Right lobe of liver (tissue), 6 donors: ENCODE data around the gene PCDHGB7. TPM values are rescaled to one million over a fixed set of nuclear protein-coding genes. Genes with fewer than 3 reads are reported as not detected.
"Not testable (repeated sequence)": the region's sequence is repeated elsewhere in the genome, so short reads cannot be mapped to it uniquely, and the experiment has no call there.

Experiments
- ATAC-seq, 4 donors: fragments of 200-7000 bp; cut with Tn5 transposase; one replicate each; pipeline ENCODE4 v1.9.1; 2020; ENCODE audit warnings: mild to moderate bottlenecking in 4 of 4, moderate library complexity in 4 of 4
- DNase-seq, 3 donors: peaks; one replicate each; pipeline ENCODE4 v3.0.0-alpha.2; 2020
- H3K27ac ChIP-seq, 3 donors: fragments of 200-600 bp; one replicate each; pipeline ENCODE4 v1.8.0; 2022
- H3K27me3 ChIP-seq, 2 donors: fragments of 200-600 bp; one replicate each; pipeline ENCODE4 v1.8.0; 2022
- H3K36me3 ChIP-seq, 4 donors: fragments of 200-600 bp; sonication (generic) in 1 of 4; one replicate each; pipeline versions ENCODE4 v1.5.1 to v1.8.0; 2017 to 2022; ENCODE audit warnings: control low read depth in 1 of 4
- H3K4me1 ChIP-seq, 4 donors: fragments of 200-600 bp; sonication (generic) in 1 of 4; one replicate each; pipeline versions ENCODE4 v1.5.1 to v1.8.0; 2017 to 2022; ENCODE audit warnings: control low read depth in 1 of 4
- H3K4me3 ChIP-seq, 3 donors: fragments of 200-600 bp; one replicate each; pipeline ENCODE4 v1.8.0; 2022
- H3K9me3 ChIP-seq, 4 donors: fragments of 200-600 bp; sonication (generic) in 1 of 4; one replicate each; pipeline versions ENCODE4 v1.5.1 to v1.8.0; 2017 to 2022; ENCODE audit warnings: control low read depth in 1 of 4
- CTCF ChIP-seq, 4 donors: fragments of 200-600 bp in 3 of 4; fragments of 450-650 bp in 1 of 4; IDR thresholded peaks; one replicate each; pipeline versions ENCODE4 v1.5.1 to v1.8.0; 2016 to 2022; ENCODE audit warnings: antibody characterized with exemption in 4 of 4, mild to moderate bottlenecking in 2 of 4
- POLR2A ChIP-seq: fragments of 450-650 bp; IDR thresholded peaks from one replicate; pipeline ENCODE4 v1.6.1; 2017; ENCODE audit warnings: antibody characterized with exemption, mild to moderate bottlenecking
- WGBS: methylation state at CpG from one replicate; pipeline ENCODE4 v1.1.6; 2018; ENCODE audit warnings: low coverage, low lambda C conversion rate; ENCODE audit not compliant: insufficient coverage; ENCODE audit errors: missing lambda C conversion rate; 5-methylcytosine and 5-hydroxymethylcytosine counted together
- intact Hi-C, 2 donors: fragments of 100-400 bp; cut with DNase I; formaldehyde crosslinking; loops; one replicate each; pipeline versions ENCODE4 v1.11.2 to v1.14.1; 2022
- total RNA-seq, 6 experiments: library from RNA; depleted of rRNA in 2 of 6; stranded (reverse); fragments of >200 nt in 2 of 6; fragmentation: NEBNext Ultra II Directional in 3 of 6; extraction: Animal tissue kit (Norgen Biotek cat#: 25700) in 3 of 6; gene quantifications; one replicate each; pipeline versions ENCODE4 v1.1.0 to v1.2.4, GENCODE V29; 2016 to 2023
- donor health status: DM: no; HTN: yes; CAD: no.
- donor health status: DM: no; HTN: no; CAD: no.
- donor health status: DM: no; HTN: no; CAD: no.
- donor health status: DM: no; HTN: yes; CAD: no.
- donor health status: DM: no; HTN: yes; CAD: no.

Gene PCDHGB7
- total RNA-seq, 6 experiments from 2014 or later = 1.2 to 3.7 (median 2.7) TPM

- no peaks in the 10 kb centered on the region for H3K4me1 ChIP-seq
- TF ChIP-seq POLR2A (no peak), CTCF (IDR thresholded peaks at IDR 0.05) (peak; percentile 46 to 62 (median 52))
- WGBS = 9% methylated on average over 26 of the region's 31 CpGs
- DNase-seq = peak in 2 of 3 donors; percentile 62 to 70
- no peaks in the 10 kb centered on the region for H3K27me3 ChIP-seq
- intact Hi-C loops = loop anchor here in 1 of 2 donors (10.0 kb wide), 1 partner anchor 168 kb away; the partner anchor contains the start of gene PCDHB15
- H3K36me3 ChIP-seq = no peaks in the 10 kb centered on the region
- H3K4me3 ChIP-seq = peak within 1 kb of the TSS; percentile 26 to 56 (median 45)
- peak within 1 kb of the TSS in 2 of 3 donors; percentile 4 to 30 for H3K27ac ChIP-seq
- peaks cover 0 to 16% (median 5%) of the 10 kb centered on the region in 4 donors for H3K9me3 ChIP-seq
- ATAC-seq = peak; percentile 79 to 86 (median 85)
Observed at GRCh38 chr5:141412854-141413539, 4.5 kb upstream of the PCDHGB7 start, which contains the start of gene PCDHGA10. Gene PCDHGA10, plus strand, starts transcription at chr5:141412987. Its CDS starts 189 bp downstream, at chr5:141413176.

- intact Hi-C loops = loop anchor here in 1 of 2 donors (10.0 kb wide), 1 partner anchor 169 kb away; the partner anchor contains the start of gene PCDHB15
- TF ChIP-seq CTCF (IDR thresholded peaks at IDR 0.05) (no peak), POLR2A (peak; percentile 10)
- H3K4me1 ChIP-seq = no peaks in the 10 kb centered on the region
- H3K36me3 ChIP-seq = no peaks in the 10 kb centered on the region
- WGBS = 17% methylated on average over 20 of the region's 25 CpGs
- peak overlapping the region in 1 of 3 donors; percentile 30 for H3K27ac ChIP-seq
- H3K27me3 ChIP-seq = no peaks in the 10 kb centered on the region
- peak in 2 of 3 donors; percentile 41 to 49 for DNase-seq
- H3K4me3 ChIP-seq = peak overlapping the region; percentile 26 to 56 (median 45)
- H3K9me3 ChIP-seq = peaks cover 0 to 22% (median 6%) of the 10 kb centered on the region in 4 donors
- peak; percentile 39 to 72 (median 52) for ATAC-seq
Observed at GRCh38 chr5:141413540-141414069, 3.9 kb upstream of the PCDHGB7 start.

- H3K36me3 ChIP-seq, DNase-seq, H3K4me3 ChIP-seq, H3K4me1 ChIP-seq, H3K27me3 ChIP-seq, ATAC-seq, H3K27ac ChIP-seq: not testable (repeated sequence)
- 38% methylated on average over 3 of the region's 46 CpGs for WGBS
- intact Hi-C loops = loop anchor here in 1 of 2 donors (10.0 kb wide), 1 partner anchor 170 kb away; the partner anchor contains the start of gene PCDHB15
- H3K9me3 ChIP-seq = peaks cover 0 to 23% (median 11%) of the 10 kb centered on the region in 4 donors
Observed at GRCh38 chr5:141414548-141415274, 2.8 kb upstream of the PCDHGB7 start.

DNA sequence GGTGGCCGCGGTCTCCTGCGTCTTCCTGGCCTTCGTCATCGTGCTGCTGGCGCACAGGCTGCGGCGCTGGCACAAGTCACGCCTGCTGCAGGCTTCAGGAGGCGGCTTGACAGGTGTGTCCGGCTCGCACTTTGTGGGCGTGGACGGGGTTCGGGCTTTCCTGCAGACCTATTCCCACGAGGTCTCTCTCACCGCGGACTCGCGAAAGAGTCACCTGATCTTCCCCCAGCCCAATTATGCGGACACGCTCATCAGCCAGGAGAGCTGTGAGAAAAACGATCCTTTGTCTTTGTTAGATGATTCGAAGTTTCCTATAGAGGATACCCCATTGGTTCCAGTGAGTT is 2.2 kb upstream of the PCDHGB7 start:
- H3K4me1 ChIP-seq, ATAC-seq, H3K4me3 ChIP-seq, H3K36me3 ChIP-seq, H3K27ac ChIP-seq, H3K27me3 ChIP-seq: not testable (repeated sequence)
- H3K9me3 ChIP-seq = peaks cover 0 to 22% (median 13%) of the 10 kb centered on the region in 4 donors
- WGBS = 50% methylated on average over 5 of the region's 24 CpGs
- intact Hi-C loops = loop anchor here in 1 of 2 donors (10.0 kb wide), 1 partner anchor 170 kb away; the partner anchor contains the start of gene PCDHB15
- DNase-seq = peak in 1 of 3 donors; percentile 27

DNA sequence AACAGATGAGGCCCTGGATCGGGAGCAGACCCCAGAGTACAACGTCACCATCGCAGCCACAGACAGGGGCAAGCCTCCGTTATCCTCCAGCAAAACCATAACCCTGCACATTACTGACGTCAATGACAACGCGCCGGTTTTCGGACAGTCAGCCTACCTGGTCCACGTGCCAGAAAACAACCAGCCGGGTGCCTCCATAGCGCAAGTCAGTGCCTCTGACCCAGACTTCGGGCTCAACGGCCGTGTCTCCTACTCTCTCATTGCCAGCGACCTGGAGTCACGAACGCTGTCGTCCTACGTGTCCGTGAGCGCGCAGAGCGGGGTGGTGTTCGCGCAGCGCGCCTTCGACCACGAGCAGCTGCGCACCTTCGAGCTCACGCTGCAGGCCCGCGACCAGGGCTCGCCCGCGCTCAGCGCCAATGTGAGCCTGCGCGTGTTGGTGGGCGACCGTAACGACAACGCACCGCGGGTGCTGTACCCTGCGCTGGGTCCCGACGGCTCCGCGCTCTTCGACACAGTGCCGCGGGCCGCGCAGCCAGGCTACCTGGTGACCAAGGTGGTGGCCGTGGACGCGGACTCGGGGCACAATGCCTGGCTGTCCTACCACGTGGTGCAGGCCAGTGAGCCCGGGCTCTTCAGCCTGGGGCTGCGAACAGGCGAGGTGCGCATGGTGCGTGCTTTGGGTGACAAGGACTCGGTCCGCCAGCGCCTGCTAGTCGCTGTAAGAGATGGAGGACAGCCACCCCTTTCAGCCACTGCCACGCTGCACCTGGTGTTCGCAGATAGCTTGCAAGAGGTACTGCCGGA is 1.8 kb downstream of the PCDHGB7 start:
- 31% methylated on average over 15 of the region's 74 CpGs for WGBS
- Histone ChIP-seq H3K4me3 (no peak overlapping the region), H3K4me1 (no peaks in the 10 kb centered on the region), H3K36me3 (no peaks in the 10 kb centered on the region), H3K27me3 (no peaks in the 10 kb centered on the region), H3K27ac (no peak overlapping the region), H3K9me3 (peaks cover 0 to 43% (median 19%) of the 10 kb centered on the region in 4 donors)
- intact Hi-C loops = loop anchor here in 1 of 2 donors (10.0 kb wide), 1 partner anchor 174 kb away; the partner anchor contains the start of gene PCDHB15
- ATAC-seq (no peak), DNase-seq (peak in 1 of 3 donors; percentile 46)
- TF ChIP-seq POLR2A (no peak), CTCF (IDR thresholded peaks at IDR 0.05) (no peak)
